ENCODE data around the gene CACYBP.

Gene CACYBP

DNA sequence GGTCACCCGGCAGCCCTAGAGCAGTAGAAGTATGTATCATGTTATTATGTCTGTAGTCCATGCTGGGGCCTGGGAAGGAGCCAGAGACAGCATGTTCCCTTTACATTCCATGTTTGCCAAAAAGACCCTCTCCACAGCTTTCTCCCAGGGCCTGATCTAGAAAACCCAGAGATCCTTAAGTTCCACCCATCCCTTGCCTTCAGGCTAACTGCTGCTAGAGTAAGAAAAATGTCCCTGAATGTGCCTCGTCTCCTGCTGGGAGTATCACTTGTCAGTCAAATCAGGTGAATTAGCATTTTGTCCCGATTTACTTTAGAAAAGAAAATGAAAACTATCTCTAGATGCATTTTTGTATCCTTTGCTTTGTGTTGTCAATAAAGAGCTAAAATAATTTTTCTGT is 36.7 kb downstream of the CACYBP start:
- Histone ChIP-seq H3K27ac (ENCODE audit: low read depth, low read length) (no peak overlapping the region), H4K91ac (ENCODE audit: low read depth, low read length) (no peak overlapping the region), H3K23ac (ENCODE audit: low read length) (no peak overlapping the region), H2AK5ac (ENCODE audit: low read length) (no peak overlapping the region), H3K27me3 (ENCODE audit: insufficient read depth, low read length) (no peaks in the 10 kb centered on the region), H3K4me1 (ENCODE audit: control insufficient read depth in 1 of 2, insufficient read depth in 2 of 2, low read length in 2 of 2) (peaks cover 2 to 3% of the 10 kb centered on the region in 2 experiments), H3K4me2 (ENCODE audit: low read length) (no peak overlapping the region), H3K18ac (ENCODE audit: low read length) (no peak overlapping the region), H4K8ac (ENCODE audit: low read depth, low read length) (no peak overlapping the region), H2AFZ (ENCODE audit: insufficient read depth, low read length, poor library complexity) (no peak overlapping the region), H2BK12ac (ENCODE audit: low read length) (no peak overlapping the region), H3K79me2 (ENCODE audit: control insufficient read depth, insufficient read depth, low read length, poor library complexity) (no peaks in the 10 kb centered on the region), H3K9me3 (ENCODE audit: insufficient read depth, low read depth, low read length) (no peaks in the 10 kb centered on the region), H3K79me1 (ENCODE audit: low read length) (no peaks in the 10 kb centered on the region), H3K14ac (ENCODE audit: low read length) (no peak overlapping the region), H3K4ac (ENCODE audit: low read depth, low read length) (no peak overlapping the region), H2BK120ac (ENCODE audit: insufficient read depth, low read length, poor library complexity) (no peak overlapping the region), H3K9ac (ENCODE audit: low read length) (no peak overlapping the region), H3K36me3 (ENCODE audit: control insufficient read depth in 1 of 2, insufficient read depth in 2 of 2, low read length in 2 of 2) (no peaks in the 10 kb centered on the region), H4K12ac (ENCODE audit: low read depth, low read length) (no peak overlapping the region), H3K4me3 (ENCODE audit: low read depth, low read length) (no peak overlapping the region), H2BK5ac (ENCODE audit: low read depth, low read length, poor library complexity) (no peak overlapping the region)
- DNase-seq, result no peak
- no CpG with 5 or more reads among the region's 3 CpGs for WGBS (ENCODE audit: extremely low coverage, insufficient coverage, insufficient read length)

DNA sequence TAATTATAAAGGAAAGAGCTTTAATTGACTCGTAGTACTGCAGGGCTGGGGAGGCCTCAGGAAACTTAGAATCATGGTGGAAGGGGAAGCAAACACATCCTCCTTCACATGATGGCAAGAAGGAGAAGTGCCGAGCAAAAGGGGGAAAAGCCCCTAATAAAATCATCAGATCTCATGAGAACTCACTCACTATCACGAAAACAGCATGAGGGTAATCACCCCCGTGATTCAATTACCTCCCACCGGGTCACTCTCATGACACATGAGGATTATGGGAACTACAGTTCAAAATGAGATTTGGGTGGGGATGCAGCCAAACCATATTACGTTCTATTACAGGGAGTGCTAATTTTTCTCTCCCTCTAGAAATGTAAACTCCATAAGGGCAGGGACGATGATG is 37.7 kb downstream of the CACYBP start:
- Histone ChIP-seq H3K9me3 (ENCODE audit: insufficient read depth, low read depth, low read length) (no peaks in the 10 kb centered on the region), H2AFZ (ENCODE audit: insufficient read depth, low read length, poor library complexity) (no peak overlapping the region), H2BK12ac (ENCODE audit: low read length) (no peak overlapping the region), H3K4me2 (ENCODE audit: low read length) (no peak overlapping the region), H3K79me2 (ENCODE audit: control insufficient read depth, insufficient read depth, low read length, poor library complexity) (no peaks in the 10 kb centered on the region), H3K4me1 (ENCODE audit: control insufficient read depth in 1 of 2, insufficient read depth in 2 of 2, low read length in 2 of 2) (peaks cover 2 to 3% of the 10 kb centered on the region in 2 experiments), H3K23ac (ENCODE audit: low read length) (no peak overlapping the region), H3K27ac (ENCODE audit: low read depth, low read length) (no peak overlapping the region), H3K36me3 (ENCODE audit: control insufficient read depth in 1 of 2, insufficient read depth in 2 of 2, low read length in 2 of 2) (no peaks in the 10 kb centered on the region), H4K12ac (ENCODE audit: low read depth, low read length) (no peak overlapping the region), H4K91ac (ENCODE audit: low read depth, low read length) (no peak overlapping the region), H3K4ac (ENCODE audit: low read depth, low read length) (no peak overlapping the region), H3K79me1 (ENCODE audit: low read length) (no peaks in the 10 kb centered on the region), H3K4me3 (ENCODE audit: low read depth, low read length) (no peak overlapping the region), H3K18ac (ENCODE audit: low read length) (no peak overlapping the region), H2BK120ac (ENCODE audit: insufficient read depth, low read length, poor library complexity) (no peak overlapping the region), H3K14ac (ENCODE audit: low read length) (no peak overlapping the region), H3K9ac (ENCODE audit: low read length) (no peak overlapping the region), H2AK5ac (ENCODE audit: low read length) (no peak overlapping the region), H2BK5ac (ENCODE audit: low read depth, low read length, poor library complexity) (no peak overlapping the region), H3K27me3 (ENCODE audit: insufficient read depth, low read length) (no peaks in the 10 kb centered on the region), H4K8ac (ENCODE audit: low read depth, low read length) (no peak overlapping the region)
- no peak for DNase-seq
- WGBS (ENCODE audit: extremely low coverage, insufficient coverage, insufficient read length), result no CpG with 5 or more reads among the region's 7 CpGs

DNA sequence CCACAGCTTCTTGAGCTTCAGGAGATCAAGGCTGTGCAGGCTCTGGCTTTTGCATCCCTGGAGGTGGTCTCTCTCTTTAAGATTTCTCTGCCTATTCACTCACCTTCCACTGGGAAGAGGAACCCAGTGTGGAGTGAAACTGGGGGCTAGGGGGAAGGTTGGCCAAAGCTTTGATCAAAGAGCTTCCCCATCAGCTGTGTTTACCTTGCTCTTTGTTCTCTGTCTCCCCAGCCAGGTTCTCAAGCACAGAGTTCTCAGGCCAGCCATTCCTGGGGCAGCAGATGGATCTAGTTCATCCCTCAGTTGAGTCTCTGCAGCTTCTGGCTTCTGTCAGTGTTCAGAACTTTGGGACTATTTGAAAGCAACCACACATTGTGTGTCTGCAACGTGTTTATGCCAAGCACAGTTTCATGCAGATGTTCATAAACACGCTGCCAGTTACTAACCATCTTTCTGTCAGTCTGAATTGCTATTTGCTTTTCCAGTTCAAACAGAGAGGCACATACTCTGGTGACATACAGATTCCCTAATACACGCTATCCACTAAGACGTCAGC is 40.7 kb downstream of the CACYBP start:
- H2AK5ac ChIP-seq (ENCODE audit: low read length), result no peak overlapping the region
- no peak overlapping the region for H3K14ac ChIP-seq (ENCODE audit: low read length)
- H3K9me3 ChIP-seq (ENCODE audit: insufficient read depth, low read depth, low read length), result no peaks in the 10 kb centered on the region
- no peak overlapping the region for H2BK5ac ChIP-seq (ENCODE audit: low read depth, low read length, poor library complexity)
- H2BK12ac ChIP-seq (ENCODE audit: low read length), result no peak overlapping the region
- DNase-seq, result no peak
- H3K79me2 ChIP-seq (ENCODE audit: control insufficient read depth, insufficient read depth, low read length, poor library complexity), result no peaks in the 10 kb centered on the region
- no peak overlapping the region for H2AFZ ChIP-seq (ENCODE audit: insufficient read depth, low read length, poor library complexity)
- no peak overlapping the region for H3K27ac ChIP-seq (ENCODE audit: low read depth, low read length)
- H3K4me1 ChIP-seq (ENCODE audit: control insufficient read depth in 1 of 2, insufficient read depth in 2 of 2, low read length in 2 of 2), result peaks cover 5 to 9% of the 10 kb centered on the region in 2 experiments
- no peak overlapping the region for H4K12ac ChIP-seq (ENCODE audit: low read depth, low read length)
- no peak overlapping the region for H3K4me3 ChIP-seq (ENCODE audit: low read depth, low read length)
- H4K8ac ChIP-seq (ENCODE audit: low read depth, low read length), result no peak overlapping the region
- WGBS (ENCODE audit: extremely low coverage, insufficient coverage, insufficient read length), result no CpG with 5 or more reads among the region's 4 CpGs
- no peaks in the 10 kb centered on the region for H3K79me1 ChIP-seq (ENCODE audit: low read length)
- no peak overlapping the region for H4K91ac ChIP-seq (ENCODE audit: low read depth, low read length)
- H2BK120ac ChIP-seq (ENCODE audit: insufficient read depth, low read length, poor library complexity), result no peak overlapping the region
- no peak overlapping the region for H3K23ac ChIP-seq (ENCODE audit: low read length)
- no peaks in the 10 kb centered on the region for H3K36me3 ChIP-seq (ENCODE audit: control insufficient read depth in 1 of 2, insufficient read depth in 2 of 2, low read length in 2 of 2)
- no peak overlapping the region for H3K4me2 ChIP-seq (ENCODE audit: low read length)
- no peak overlapping the region for H3K9ac ChIP-seq (ENCODE audit: low read length)
- H3K18ac ChIP-seq (ENCODE audit: low read length), result no peak overlapping the region
- H3K4ac ChIP-seq (ENCODE audit: low read depth, low read length), result no peak overlapping the region
- H3K27me3 ChIP-seq (ENCODE audit: insufficient read depth, low read length), result no peaks in the 10 kb centered on the region

DNA sequence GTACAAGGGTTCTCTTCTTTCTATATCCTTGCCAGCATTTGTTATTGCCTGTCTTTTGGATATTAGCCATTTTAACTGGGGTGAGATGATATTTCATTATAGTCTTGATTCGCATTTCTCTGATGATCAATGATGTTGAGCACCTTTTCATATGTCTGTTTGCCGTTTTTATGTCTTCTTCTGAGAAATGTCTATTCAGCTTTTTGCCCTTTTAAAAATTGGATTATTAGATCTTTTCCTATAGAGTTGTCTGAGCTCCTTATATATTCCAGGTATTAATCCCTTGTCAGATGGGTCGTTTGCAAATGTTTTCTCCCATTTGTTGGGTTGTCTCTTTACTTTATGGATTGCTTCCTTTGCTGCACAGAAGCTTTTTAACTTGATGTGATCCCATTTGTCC is 42.9 kb downstream of the CACYBP start:
- Histone ChIP-seq H3K9ac (ENCODE audit: low read length) (no peak overlapping the region), H4K8ac (ENCODE audit: low read depth, low read length) (no peak overlapping the region), H3K4me1 (ENCODE audit: control insufficient read depth in 1 of 2, insufficient read depth in 2 of 2, low read length in 2 of 2) (peaks cover 5 to 9% of the 10 kb centered on the region in 2 experiments), H2BK120ac (ENCODE audit: insufficient read depth, low read length, poor library complexity) (no peak overlapping the region), H4K12ac (ENCODE audit: low read depth, low read length) (no peak overlapping the region), H3K14ac (ENCODE audit: low read length) (no peak overlapping the region), H3K23ac (ENCODE audit: low read length) (no peak overlapping the region), H2AFZ (ENCODE audit: insufficient read depth, low read length, poor library complexity) (no peak overlapping the region), H2AK5ac (ENCODE audit: low read length) (no peak overlapping the region), H4K91ac (ENCODE audit: low read depth, low read length) (no peak overlapping the region), H3K4me2 (ENCODE audit: low read length) (no peak overlapping the region), H2BK12ac (ENCODE audit: low read length) (no peak overlapping the region), H3K27me3 (ENCODE audit: insufficient read depth, low read length) (no peaks in the 10 kb centered on the region), H3K27ac (ENCODE audit: low read depth, low read length) (no peak overlapping the region), H2BK5ac (ENCODE audit: low read depth, low read length, poor library complexity) (no peak overlapping the region), H3K9me3 (ENCODE audit: insufficient read depth, low read depth, low read length) (no peaks in the 10 kb centered on the region), H3K79me1 (ENCODE audit: low read length) (no peaks in the 10 kb centered on the region), H3K79me2 (ENCODE audit: control insufficient read depth, insufficient read depth, low read length, poor library complexity) (no peaks in the 10 kb centered on the region), H3K18ac (ENCODE audit: low read length) (no peak overlapping the region), H3K4me3 (ENCODE audit: low read depth, low read length) (no peak overlapping the region), H3K4ac (ENCODE audit: low read depth, low read length) (no peak overlapping the region), H3K36me3 (ENCODE audit: control insufficient read depth in 1 of 2, insufficient read depth in 2 of 2, low read length in 2 of 2) (no peaks in the 10 kb centered on the region)
- no CpG with 5 or more reads among the region's 3 CpGs for WGBS (ENCODE audit: extremely low coverage, insufficient coverage, insufficient read length)
- DNase-seq, result no peak
